ENCODE measurements around the gene MMP24OS. TPM values are rescaled to one million over a fixed set of nuclear protein-coding genes. Genes with fewer than 3 reads are reported as not detected.
"Not testable (repeated sequence)": the region's sequence is repeated elsewhere in the genome, so short reads cannot be mapped to it uniquely, and the experiment has no call there.

MMP24OS gene
- total RNA-seq, 3 donors from 2014 or later: 17.4 to 34.1 (median 32.9) TPM

GRCh38 chr20:35317416-35318210 is 39.7 kb upstream of the MMP24OS start:
- Histone ChIP-seq H3K4me3 (no peak overlapping the region), H3K27ac (peak overlapping the region; percentile 65 to 76)

GRCh38 chr20:35316086-35316485 is 38.2 kb upstream of the MMP24OS start:
- TF ChIP-seq POLR2A (IDR thresholded peaks at IDR 0.05) (no peak), POLR2AphosphoS5 (IDR thresholded peaks at IDR 0.05) (no peak), CTCF (IDR thresholded peaks at IDR 0.05) (no peak)
- no peaks in the 10 kb centered on the region for H3K4me1 ChIP-seq

More at GRCh38 chr20:35317416-35318210, 39.7 kb upstream of the MMP24OS start:
- TF ChIP-seq POLR2AphosphoS5 (IDR thresholded peaks at IDR 0.05): no peak
- TF ChIP-seq POLR2A (IDR thresholded peaks at IDR 0.05): no peak
- no peak for TF ChIP-seq CTCF (IDR thresholded peaks at IDR 0.05)
- no peaks in the 10 kb centered on the region for H3K9me3 ChIP-seq
- intact Hi-C loops (cut with DNase I; ENCODE audit: low total_unique reads): no loop called here
- H3K36me3 ChIP-seq: no peaks in the 10 kb centered on the region
- no peaks in the 10 kb centered on the region for H3K27me3 ChIP-seq
- DNase-seq (ENCODE audit: low spot score in 2 of 2): no peak
- no peaks in the 10 kb centered on the region for H3K4me1 ChIP-seq

GRCh38 chr20:35315632-35316020 is 37.7 kb upstream of the MMP24OS start:
- DNase-seq (ENCODE audit: low spot score in 2 of 2); H3K4me3 ChIP-seq; H3K36me3 ChIP-seq; H3K27ac ChIP-seq; intact Hi-C loops (cut with DNase I; ENCODE audit: low total_unique reads); H3K27me3 ChIP-seq; H3K9me3 ChIP-seq; H3K4me1 ChIP-seq: not testable (repeated sequence)

More at GRCh38 chr20:35316086-35316485, 38.2 kb upstream of the MMP24OS start:
- H3K9me3 ChIP-seq: no peaks in the 10 kb centered on the region
- intact Hi-C loops (cut with DNase I; ENCODE audit: low total_unique reads): no loop called here
- H3K27me3 ChIP-seq: no peaks in the 10 kb centered on the region
- no peak overlapping the region for H3K27ac ChIP-seq
- no peaks in the 10 kb centered on the region for H3K36me3 ChIP-seq
- DNase-seq (ENCODE audit: low spot score in 2 of 2): no peak
- no peak overlapping the region for H3K4me3 ChIP-seq

GRCh38 chr20:35314816-35315631 is 37.1 kb upstream of the MMP24OS start:
- Histone ChIP-seq H3K4me1 (no peaks in the 10 kb centered on the region), H3K27me3 (no peaks in the 10 kb centered on the region), H3K9me3 (no peaks in the 10 kb centered on the region), H3K36me3 (no peaks in the 10 kb centered on the region), H3K27ac (no peak overlapping the region), H3K4me3 (no peak overlapping the region)
- no peak for DNase-seq (ENCODE audit: low spot score in 2 of 2)
- TF ChIP-seq POLR2A (IDR thresholded peaks at IDR 0.05): no peak
- no peak for TF ChIP-seq CTCF (IDR thresholded peaks at IDR 0.05)
- TF ChIP-seq POLR2AphosphoS5 (IDR thresholded peaks at IDR 0.05): no peak
- intact Hi-C loops (cut with DNase I; ENCODE audit: low total_unique reads): no loop called here

GRCh38 chr20:35312318-35312717 is 34.4 kb upstream of the MMP24OS start:
- no peak overlapping the region for H3K4me3 ChIP-seq
- H3K9me3 ChIP-seq: no peaks in the 10 kb centered on the region
- H3K36me3 ChIP-seq: no peaks in the 10 kb centered on the region
- no peak for DNase-seq (ENCODE audit: low spot score in 2 of 2)
- intact Hi-C loops (cut with DNase I; ENCODE audit: low total_unique reads): no loop called here
- no peaks in the 10 kb centered on the region for H3K27me3 ChIP-seq
- no peak overlapping the region for H3K27ac ChIP-seq
- TF ChIP-seq POLR2A (IDR thresholded peaks at IDR 0.05): no peak
- TF ChIP-seq CTCF (IDR thresholded peaks at IDR 0.05): no peak
- no peak for TF ChIP-seq POLR2AphosphoS5 (IDR thresholded peaks at IDR 0.05)
- peaks cover 1 to 11% of the 10 kb centered on the region in 2 donors for H3K4me1 ChIP-seq

Data from breast epithelium (tissue), 4 donors.